Measurements from ENCODE around the gene NACC2.

Gene NACC2

GRCh38 chr9:136055715-136056545 is 39.2 kb downstream of the NACC2 start:
- ATAC-seq: no peak

GRCh38 chr9:136054798-136055714 is 40.0 kb downstream of the NACC2 start:
- ATAC-seq: no peak

GRCh38 chr9:136054146-136054545 is 40.9 kb downstream of the NACC2 start:
- ATAC-seq: no peak

- no peak for ATAC-seq
Measured at GRCh38 chr9:136053757-136054142, 41.3 kb downstream of the NACC2 start.

- ATAC-seq: no peak
Measured at GRCh38 chr9:136052991-136053756, 41.9 kb downstream of the NACC2 start.

GRCh38 chr9:136052472-136052880 is 42.6 kb downstream of the NACC2 start:
- no peak for ATAC-seq

GRCh38 chr9:136051837-136052471 is 43.1 kb downstream of the NACC2 start:
- ATAC-seq: peak; percentile 49 to 50

- ATAC-seq: peak in 1 of 2 donors; percentile 34
Measured at GRCh38 chr9:136051453-136051836, 43.6 kb downstream of the NACC2 start.

- ATAC-seq: no peak
Measured at GRCh38 chr9:136050701-136051452, 44.2 kb downstream of the NACC2 start.

- no peak for ATAC-seq
Measured at GRCh38 chr9:136050266-136050700, 44.8 kb downstream of the NACC2 start.

GRCh38 chr9:136049491-136050265 is 45.4 kb downstream of the NACC2 start:
- ATAC-seq: no peak

GRCh38 chr9:136048560-136049411 is 46.3 kb downstream of the NACC2 start:
- no peak for ATAC-seq

- no peak for ATAC-seq
Measured at GRCh38 chr9:136047775-136048559, 47.1 kb downstream of the NACC2 start.

GRCh38 chr9:136047076-136047774 is 47.9 kb downstream of the NACC2 start:
- ATAC-seq: no peak

GRCh38 chr9:136046554-136046920 is 48.6 kb downstream of the NACC2 start:
- no peak for ATAC-seq

GRCh38 chr9:136045595-136046553 is 49.2 kb downstream of the NACC2 start:
- no peak for ATAC-seq

- no peak for ATAC-seq
Measured at GRCh38 chr9:136044971-136045594, 50.0 kb downstream of the NACC2 start.
